Stimulated activated CD4-positive, alpha-beta T cell treated with anti-CD3 and anti-CD28 coated beads, Interleukin-4, amount 100 ng/mL, for 24 hours (primary cell): ENCODE results near the gene SLC31A1.
"Not testable (repeated sequence)": the region's sequence is repeated elsewhere in the genome, so short reads cannot be mapped to it uniquely, and the experiment has no call there.

Experiments used
- DNase-seq: peaks from one replicate; pipeline ENCODE4 v3.0.0-alpha.2; 2020

SLC31A1 gene

GRCh38 chr9:113267911-113268566 lies 46.7 kb downstream of the SLC31A1 start:
- no peak for DNase-seq

GRCh38 chr9:113269355-113269754 lies 48.0 kb downstream of the SLC31A1 start:
- no peak for DNase-seq

GRCh38 chr9:113269871-113270270 lies 48.5 kb downstream of the SLC31A1 start:
- DNase-seq = no peak

GRCh38 chr9:113274474-113275156 lies 53.3 kb downstream of the SLC31A1 start:
- peak; percentile 54 for DNase-seq

- DNase-seq = peak; percentile 96
Measured at GRCh38 chr9:113275157-113276131, 54.1 kb downstream of the SLC31A1 start, which contains the start of the genes CDC26 and PRPF4. TSS of gene CDC26 (minus strand) at chr9:113275572. CDS start at chr9:113272507, 3,065 bp downstream. TSS of gene PRPF4 (plus strand) at chr9:113275658. CDS start at chr9:113275744, 86 bp downstream.

GRCh38 chr9:113278840-113279239 lies 57.5 kb downstream of the SLC31A1 start:
- DNase-seq = no peak

GRCh38 chr9:113281356-113281755 lies 60.0 kb downstream of the SLC31A1 start:
- no peak for DNase-seq

- DNase-seq = no peak
Measured at GRCh38 chr9:113289091-113289490, 67.7 kb downstream of the SLC31A1 start.

GRCh38 chr9:113290052-113290607 lies 68.8 kb downstream of the SLC31A1 start:
- no peak for DNase-seq

GRCh38 chr9:113293285-113293878 lies 72.0 kb downstream of the SLC31A1 start:
- DNase-seq = no peak

GRCh38 chr9:113296247-113296646 lies 74.9 kb downstream of the SLC31A1 start:
- DNase-seq = not testable (repeated sequence)

- no peak for DNase-seq
Measured at GRCh38 chr9:113296796-113297558, 75.6 kb downstream of the SLC31A1 start.

GRCh38 chr9:113298311-113298710 lies 77.0 kb downstream of the SLC31A1 start:
- DNase-seq = no peak

- no peak for DNase-seq
Measured at GRCh38 chr9:113298924-113299770, 77.8 kb downstream of the SLC31A1 start.

- no peak for DNase-seq
Measured at GRCh38 chr9:113299800-113300292, 78.5 kb downstream of the SLC31A1 start.

- no peak for DNase-seq
Measured at GRCh38 chr9:113301548-113301947, 80.2 kb downstream of the SLC31A1 start.

- no peak for DNase-seq
Measured at GRCh38 chr9:113302792-113303418, 81.6 kb downstream of the SLC31A1 start, which contains the start of gene RNF183. TSS of gene RNF183 (minus strand) at chr9:113303376. CDS start at chr9:113298184, 5,192 bp downstream.

GRCh38 chr9:113306566-113306965 lies 85.2 kb downstream of the SLC31A1 start:
- no peak for DNase-seq

- DNase-seq = no peak
Measured at GRCh38 chr9:113307396-113307975, 86.1 kb downstream of the SLC31A1 start.
